GM18526 (cell line): ENCODE results near the gene HIGD1B.

Source experiments
- POLR2A ChIP-seq: IDR thresholded peaks from 3 replicates; pipeline ENCODE4 v1.6.1; 2011; ENCODE audit not compliant: insufficient read length; ENCODE audit errors: extremely low read depth

HIGD1B gene

GRCh38 chr17:44863061-44863918, 15.6 kb downstream of the HIGD1B start:
- no peak for TF ChIP-seq POLR2A

- TF ChIP-seq POLR2A, result no peak
These were observed 17.1 kb downstream of the HIGD1B start for GRCh38 chr17:44864831-44865230.

- TF ChIP-seq POLR2A, result no peak
These were observed 17.6 kb downstream of the HIGD1B start for GRCh38 chr17:44865231-44865660.

- TF ChIP-seq POLR2A, result no peak
These were observed 18.2 kb downstream of the HIGD1B start for GRCh38 chr17:44865931-44866330.

GRCh38 chr17:44867841-44868240, 20.2 kb downstream of the HIGD1B start:
- no peak for TF ChIP-seq POLR2A

GRCh38 chr17:44871556-44871955, 23.9 kb downstream of the HIGD1B start:
- TF ChIP-seq POLR2A, result no peak

- no peak for TF ChIP-seq POLR2A
These were observed 24.6 kb downstream of the HIGD1B start for GRCh38 chr17:44872131-44872768.

- TF ChIP-seq POLR2A, result no peak
These were observed 28.1 kb downstream of the HIGD1B start for GRCh38 chr17:44875761-44876160.

- TF ChIP-seq POLR2A, result no peak
These were observed 29.4 kb downstream of the HIGD1B start for GRCh38 chr17:44877121-44877520.

GRCh38 chr17:44878627-44879221, 31.0 kb downstream of the HIGD1B start:
- TF ChIP-seq POLR2A, result no peak

- no peak for TF ChIP-seq POLR2A
These were observed 31.7 kb downstream of the HIGD1B start for GRCh38 chr17:44879376-44879775.

- no peak for TF ChIP-seq POLR2A
These were observed 32.4 kb downstream of the HIGD1B start for GRCh38 chr17:44880062-44880461.

GRCh38 chr17:44881145-44881544, 33.5 kb downstream of the HIGD1B start:
- no peak for TF ChIP-seq POLR2A

GRCh38 chr17:44884941-44885340, 37.3 kb downstream of the HIGD1B start:
- no peak for TF ChIP-seq POLR2A

- TF ChIP-seq POLR2A, result no peak
These were observed 39.3 kb downstream of the HIGD1B start for GRCh38 chr17:44887016-44887415.
